NCI-H2107 treated with DMSO at 0.1 percent for 48 hours (cell line): Measurements from ENCODE around the gene WWC2.
A peak's percentile ranks its signal among the peaks of the same experiment; 100 is the strongest.

Experiments
- DNase-seq: peaks from one replicate; lab custom pipeline; 2025; ENCODE audit not compliant: unreplicated experiment; lab: John Stamatoyannopoulos, UW

The WWC2 gene

DNA sequence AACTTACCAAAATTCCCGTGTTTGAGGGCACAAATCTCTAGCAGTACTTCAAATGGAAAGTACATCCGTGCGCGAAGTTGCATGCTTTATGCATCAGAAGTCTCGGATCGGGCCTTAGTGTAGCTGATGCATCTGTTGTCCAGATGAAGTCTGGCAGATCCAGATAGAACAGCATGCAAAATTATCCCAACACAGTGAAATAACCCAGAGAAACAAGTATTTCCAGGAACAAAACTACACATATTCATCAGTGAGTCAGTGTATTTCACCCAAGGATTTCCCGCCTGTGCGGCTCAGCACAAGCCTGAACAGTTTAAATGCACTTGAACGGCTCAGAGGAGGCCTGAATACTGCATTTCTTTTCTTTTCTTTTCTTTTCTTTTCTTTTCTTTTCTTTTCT, 250.6 kb downstream of the WWC2 start:
- no peak for DNase-seq

DNA sequence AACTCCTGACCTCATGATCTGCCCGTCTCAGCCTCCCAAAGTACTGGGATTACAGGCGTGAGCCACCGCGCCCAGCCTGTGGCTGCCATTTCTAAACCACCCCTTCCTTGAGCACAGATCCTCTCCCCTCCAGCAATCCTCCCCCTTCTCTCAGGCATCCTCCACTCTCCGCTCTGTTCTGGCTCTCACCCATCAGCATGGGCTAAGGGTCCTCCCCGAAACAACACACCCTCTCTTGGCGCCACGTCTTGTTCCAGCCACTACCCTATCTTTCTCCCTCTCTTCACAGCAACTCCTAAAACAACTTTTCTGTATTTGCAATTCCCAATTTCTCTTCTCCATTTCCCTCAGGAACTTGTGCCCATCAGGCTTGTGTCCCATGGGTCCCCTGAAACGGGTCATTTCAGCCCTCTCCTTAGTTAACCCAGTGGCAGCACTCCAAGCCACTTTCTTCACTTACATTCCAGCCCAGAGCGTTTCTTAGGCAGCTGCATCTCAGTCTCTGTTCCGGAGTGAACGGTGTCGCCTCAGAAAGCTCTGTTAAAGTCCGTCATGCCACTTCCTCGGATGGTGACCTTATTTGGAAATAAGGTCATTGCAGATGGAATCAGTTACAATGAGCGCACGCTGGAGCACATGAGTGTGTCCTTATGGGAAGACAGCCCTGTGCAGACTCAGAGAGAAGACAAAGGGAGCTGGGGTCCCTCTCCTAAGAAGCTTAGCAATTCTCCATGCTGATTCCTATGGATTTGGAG, 251.4 kb downstream of the WWC2 start:
- DNase-seq = no peak

DNA sequence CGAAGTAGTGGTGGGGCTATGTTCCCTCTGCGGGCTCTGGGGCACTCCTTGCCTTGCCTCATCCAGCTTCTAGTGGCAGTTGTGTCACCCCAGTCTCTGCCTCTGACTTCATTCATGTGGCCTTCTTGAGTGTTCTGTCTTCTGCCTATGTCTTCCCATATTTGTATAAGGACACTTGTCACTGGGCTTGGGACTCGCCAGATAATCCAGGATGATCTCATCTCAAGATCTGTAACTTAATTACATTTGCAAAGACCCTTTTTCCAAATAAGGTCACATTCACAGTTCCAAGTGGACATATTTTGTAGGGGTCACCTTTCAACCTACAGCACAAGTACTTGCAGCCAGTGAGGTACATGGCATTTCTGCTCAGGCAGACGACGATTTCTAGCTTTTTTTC, 253.5 kb downstream of the WWC2 start:
- DNase-seq = no peak

GRCh38 chr4:183353557-183353956, 254.5 kb downstream of the WWC2 start:
- no peak for DNase-seq

DNA sequence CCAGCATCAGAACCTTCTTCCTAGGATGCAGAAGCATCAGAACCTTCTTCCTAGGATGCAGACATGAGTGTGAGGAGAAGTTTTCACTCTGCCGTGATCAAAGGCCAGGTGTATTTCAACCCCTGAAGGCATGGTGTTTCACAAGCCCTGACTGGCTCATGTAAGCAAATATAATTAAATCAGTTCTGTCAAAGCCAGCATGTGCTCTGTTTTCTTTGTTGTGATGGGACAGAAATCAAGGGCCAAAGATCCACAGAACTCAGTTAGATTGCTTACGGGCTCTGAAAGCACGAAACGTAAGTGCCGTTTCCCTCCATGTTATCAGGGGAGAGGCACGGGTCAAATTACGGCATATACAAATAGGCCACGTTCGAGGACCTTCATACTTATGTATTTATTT, 255.2 kb downstream of the WWC2 start:
- DNase-seq = peak; percentile 4

DNA sequence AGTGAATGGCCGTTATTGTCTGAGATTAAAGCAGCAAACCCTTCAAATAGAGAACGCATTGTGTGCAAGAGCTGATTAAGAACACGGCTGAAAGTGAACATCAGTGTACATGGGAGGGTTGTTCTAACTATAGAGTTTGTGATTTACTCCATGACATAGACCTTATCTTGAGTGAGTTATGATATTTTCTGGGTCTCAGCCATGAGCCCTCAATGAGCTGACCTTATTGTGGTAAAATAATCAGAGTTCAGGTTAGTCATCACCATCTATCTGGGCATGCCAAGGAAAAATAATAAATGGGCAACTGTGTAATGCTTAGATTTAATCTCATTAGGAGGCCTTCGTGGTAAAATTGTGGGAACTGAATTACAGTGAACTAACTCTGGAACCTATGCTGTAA, 256.3 kb downstream of the WWC2 start:
- no peak for DNase-seq

DNA sequence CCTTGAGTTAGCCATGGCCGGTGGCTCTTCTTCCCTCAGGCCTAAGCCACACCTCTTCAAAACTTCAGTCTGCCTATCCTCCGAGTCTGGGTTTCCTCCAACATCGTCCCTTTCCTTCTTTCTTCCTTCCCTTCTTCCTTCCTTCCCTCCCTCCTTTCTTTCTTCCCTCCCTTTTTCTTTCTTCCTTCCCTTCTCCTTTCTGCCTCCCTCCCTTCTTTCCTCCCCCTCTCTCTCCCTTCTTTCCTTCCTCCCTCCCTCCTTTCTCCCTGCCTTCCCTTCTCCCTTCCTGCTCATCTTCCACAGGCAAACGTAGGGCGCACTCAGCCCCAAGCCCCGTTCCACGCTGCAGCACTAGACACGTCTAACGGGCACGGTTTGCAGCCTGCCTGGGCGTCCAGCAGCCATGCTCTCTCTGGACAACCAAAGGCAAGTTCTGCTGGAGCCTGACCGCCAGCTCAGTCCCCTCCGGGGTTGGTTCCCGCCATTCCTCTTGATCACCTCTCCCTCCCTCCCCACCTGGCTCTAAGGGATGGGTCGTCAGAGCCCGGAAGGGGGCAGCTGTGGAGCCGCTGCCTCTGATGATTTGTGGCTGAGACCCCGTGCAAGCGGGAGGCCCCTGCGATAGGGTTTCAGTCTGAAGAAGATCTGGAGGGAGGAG, 257.2 kb downstream of the WWC2 start:
- DNase-seq = no peak

DNA sequence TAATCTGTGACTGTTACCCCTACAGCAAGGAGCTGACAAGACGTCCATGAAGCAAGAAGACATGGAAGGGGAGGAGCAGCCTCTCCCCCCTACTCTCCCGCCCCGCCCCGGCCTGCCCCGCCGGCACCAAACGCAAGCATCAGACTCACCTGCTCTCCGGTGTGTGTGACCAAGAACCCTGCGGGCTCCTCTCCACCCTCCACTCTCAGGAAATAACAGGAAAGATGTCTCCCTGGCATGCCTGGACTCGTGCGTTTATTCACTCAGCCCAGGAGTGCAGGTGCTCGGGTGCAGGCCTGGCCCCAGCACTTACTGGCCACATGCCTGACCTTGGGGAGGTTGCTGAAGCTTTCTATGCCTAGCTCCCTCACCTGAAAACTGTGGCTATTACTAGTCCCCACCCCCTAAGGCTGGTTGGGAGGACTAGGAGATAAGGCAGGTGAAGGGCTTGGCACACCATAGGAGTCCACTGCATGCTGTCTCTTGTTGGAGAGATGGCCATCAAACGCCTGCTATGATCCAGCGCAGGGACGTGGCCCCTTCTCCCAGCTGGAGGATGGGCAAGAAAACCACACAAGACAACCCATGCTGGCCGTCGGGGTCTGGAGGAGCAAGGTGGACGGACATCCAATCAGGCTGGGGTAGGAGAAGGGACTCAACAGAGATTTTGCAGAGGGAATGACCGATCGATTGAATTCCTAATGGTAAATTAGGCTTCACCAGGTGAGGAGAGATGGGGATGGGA, 258.0 kb downstream of the WWC2 start:
- no peak for DNase-seq

- no peak for DNase-seq
These were observed 259.2 kb downstream of the WWC2 start for GRCh38 chr4:183358215-183358755.

GRCh38 chr4:183360161-183360919, 261.3 kb downstream of the WWC2 start:
- no peak for DNase-seq

- DNase-seq = no peak
These were observed 263.0 kb downstream of the WWC2 start for GRCh38 chr4:183362036-183362435.

- no peak for DNase-seq
These were observed 264.0 kb downstream of the WWC2 start for GRCh38 chr4:183362916-183363542.

GRCh38 chr4:183364025-183364424, 265.0 kb downstream of the WWC2 start:
- DNase-seq = no peak

GRCh38 chr4:183366206-183366835, 267.3 kb downstream of the WWC2 start:
- no peak for DNase-seq

DNA sequence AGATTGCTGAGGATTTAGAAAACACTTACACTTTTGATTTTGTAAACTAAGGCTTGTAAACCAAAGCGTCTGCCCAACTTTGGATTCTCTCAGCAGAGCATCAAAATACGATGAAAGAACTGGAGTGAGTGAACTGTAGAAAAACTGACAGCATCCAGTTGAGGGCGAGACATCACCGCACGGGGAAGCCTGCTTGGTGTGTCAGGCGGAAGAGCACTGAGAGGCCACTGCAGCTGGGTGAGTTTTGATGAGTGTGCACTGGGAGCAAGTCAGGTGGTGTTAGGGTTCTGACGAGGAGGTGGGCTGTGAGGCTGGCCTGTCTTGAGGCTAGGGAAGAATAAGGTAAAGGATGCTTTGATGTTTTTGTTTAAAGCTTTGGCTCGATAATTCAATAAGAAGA, 270.0 kb downstream of the WWC2 start:
- DNase-seq = no peak
